IMR-90 (cell line): ENCODE measurements around the gene SBF2. TPM values are rescaled to one million over a fixed set of nuclear protein-coding genes. Genes with fewer than 3 reads are reported as not detected.
A peak's percentile ranks its signal among the peaks of the same experiment; 100 is the strongest.

ENCODE experiments used
- ATAC-seq: fragments of 200-7000 bp; cut with Tn5 transposase; 2 replicates; pipeline ENCODE4 v1.9.1; 2020; ENCODE audit warnings: low read depth, mild to moderate bottlenecking, moderate library complexity
- BruUV-seq: library from RNA; stranded (reverse); fragments of 400-500 nt; replicated peaks from 2 replicates; lab custom pipeline; 2021; lab: Mats Ljungman, UMichigan
- CTCF ChIA-PET: fragments of 300-600 bp; formaldehyde crosslinking; extraction: SDS; loops from one replicate; lab custom pipeline; 2021; ENCODE audit warnings: antibody characterized with exemption; lab: Yijun Ruan, JAX
- POLR2A ChIA-PET: fragments of 300-600 bp; sonication (Branson Sonifier 250); formaldehyde crosslinking; loops from one replicate; lab custom pipeline; 2022; ENCODE audit warnings: antibody characterized with exemption; ENCODE audit not compliant: unreplicated experiment; lab: Charles Lee
- DNase-seq: peaks from one replicate; pipeline ENCODE4 v3.0.0; 2013
- H2AFZ ChIP-seq: replicated peaks from 2 replicates; pipeline ENCODE3; 2013; ENCODE audit warnings: low read length, mild to moderate bottlenecking; ENCODE audit not compliant: poor library complexity
- H2AK5ac ChIP-seq: 2 replicates; pipeline ENCODE4 v1.6.1; 2013; ENCODE audit warnings: low read depth, low read length, inconsistent platforms
- H2AK9ac ChIP-seq: replicated peaks from 2 replicates; pipeline ENCODE3; 2013; ENCODE audit warnings: mild to moderate bottlenecking, low read depth, low read length, moderate library complexity; ENCODE audit not compliant: poor library complexity
- H2BK120ac ChIP-seq: 2 replicates; pipeline ENCODE4 v1.6.1; 2013; ENCODE audit warnings: low read depth, low read length, inconsistent platforms
- H2BK15ac ChIP-seq: 3 replicates; pipeline ENCODE4 v1.6.1; 2013; ENCODE audit warnings: low read depth, low read length, inconsistent platforms
- H2BK20ac ChIP-seq: 2 replicates; pipeline ENCODE4 v1.6.1; 2013; ENCODE audit warnings: low read depth, mild to moderate bottlenecking, inconsistent platforms, low read length, moderate library complexity
- H2BK5ac ChIP-seq: 2 replicates; pipeline ENCODE4 v1.6.1; 2013; ENCODE audit warnings: mild to moderate bottlenecking, low read depth, low read length, inconsistent platforms; ENCODE audit not compliant: poor library complexity, severe bottlenecking
- H3K14ac ChIP-seq: replicated peaks from 2 replicates; pipeline ENCODE4 v1.6.1; 2013; ENCODE audit warnings: low read depth, low read length, inconsistent platforms
- H3K18ac ChIP-seq: 2 replicates; pipeline ENCODE4 v1.6.1; 2013; ENCODE audit warnings: low read depth, low read length, control low read depth
- H3K23ac ChIP-seq: 2 replicates; pipeline ENCODE4 v1.6.1; 2013; ENCODE audit warnings: low read depth, low read length, inconsistent platforms
- H3K27ac ChIP-seq: 2 replicates; pipeline ENCODE4 v1.5.1; 2013; ENCODE audit warnings: mild to moderate bottlenecking, control low read depth, low read length; ENCODE audit not compliant: insufficient read depth
- H3K27me3 ChIP-seq: 2 replicates; pipeline ENCODE4 v1.6.1; 2013; ENCODE audit warnings: low read length; ENCODE audit not compliant: control insufficient read depth, insufficient read depth
- H3K36me3 ChIP-seq: 2 replicates; pipeline ENCODE4 v1.6.1; 2013; ENCODE audit warnings: low read length, mixed read lengths; ENCODE audit not compliant: control insufficient read depth, insufficient read depth
- H3K4ac ChIP-seq: 2 replicates; pipeline ENCODE4 v1.6.1; 2013; ENCODE audit warnings: low read depth, low read length, inconsistent platforms
- H3K4me1 ChIP-seq: 2 replicates; pipeline ENCODE4 v1.6.1; 2013; ENCODE audit warnings: low read length, mixed read lengths; ENCODE audit not compliant: control insufficient read depth, insufficient read depth
- H3K4me2 ChIP-seq: 2 replicates; pipeline ENCODE4 v1.6.1; 2013; ENCODE audit warnings: low read depth, mild to moderate bottlenecking, control low read depth, low read length, moderate library complexity
- H3K4me3 ChIP-seq: 2 replicates; pipeline ENCODE4 v1.5.1; 2013; ENCODE audit warnings: low read depth, mild to moderate bottlenecking, control low read depth, low read length, moderate library complexity; ENCODE audit not compliant: insufficient read depth
- H3K56ac ChIP-seq: 2 replicates; pipeline ENCODE4 v1.6.1; 2013; ENCODE audit warnings: low read length, inconsistent platforms; ENCODE audit not compliant: insufficient read depth; ENCODE audit errors: extremely low read depth
- H3K79me1 ChIP-seq, 2 experiments: 2 replicates each; pipeline ENCODE4 v1.6.1; 2013; ENCODE audit warnings: low read length in 2 of 2, inconsistent platforms in 1 of 2, low read depth in 1 of 2
- H3K9ac ChIP-seq: 2 replicates; pipeline ENCODE4 v1.6.1; 2013; ENCODE audit warnings: low read depth, low read length, control low read depth
- H3K9me1 ChIP-seq: 2 replicates; pipeline ENCODE4 v1.6.1; 2013; ENCODE audit warnings: low read length, inconsistent platforms; ENCODE audit not compliant: insufficient read depth
- H3K9me3 ChIP-seq: 2 replicates; pipeline ENCODE4 v1.6.1; 2013; ENCODE audit warnings: low read length; ENCODE audit not compliant: control insufficient read depth, insufficient read depth
- H4K20me1 ChIP-seq: 2 replicates; pipeline ENCODE4 v1.6.1; 2013; ENCODE audit warnings: low read length, inconsistent platforms; ENCODE audit not compliant: insufficient read depth
- H4K5ac ChIP-seq: 2 replicates; pipeline ENCODE4 v1.6.1; 2013; ENCODE audit warnings: mild to moderate bottlenecking, low read depth, low read length, control low read depth
- H4K8ac ChIP-seq, 2 experiments: 2 replicates each; pipeline ENCODE4 v1.6.1; 2013; ENCODE audit warnings: low read depth in 2 of 2, low read length in 2 of 2, control low read depth in 1 of 2, inconsistent platforms in 1 of 2
- H4K91ac ChIP-seq: 2 replicates; pipeline ENCODE4 v1.6.1; 2013; ENCODE audit warnings: low read depth, low read length, inconsistent platforms; ENCODE audit not compliant: insufficient read depth
- BHLHE40 ChIP-seq: fragments of 150-350 bp; IDR thresholded peaks from 2 replicates; pipeline ENCODE4 v1.6.1; 2016; ENCODE audit warnings: mild to moderate bottlenecking, low read depth, low read length
- CEBPB ChIP-seq: IDR thresholded peaks from 2 replicates; pipeline ENCODE4 v1.6.1; 2012; ENCODE audit warnings: low read depth, low read length, improper control_type of control experiment
- CHD1 ChIP-seq: IDR thresholded peaks from 2 replicates; pipeline ENCODE4 v1.6.1; 2012; ENCODE audit warnings: low read depth, low read length, improper control_type of control experiment
- ELK1 ChIP-seq: fragments of 150-350 bp; IDR thresholded peaks from 2 replicates; pipeline ENCODE4 v1.6.1; 2016; ENCODE audit warnings: low read depth, mild to moderate bottlenecking, low read length, moderate library complexity, borderline replicate concordance
- FOS ChIP-seq: fragments of 150-350 bp; IDR thresholded peaks from 2 replicates; pipeline ENCODE4 v1.6.1; 2016; ENCODE audit warnings: low read depth, low read length
- MAFK ChIP-seq: IDR thresholded peaks from 2 replicates; pipeline ENCODE4 v1.6.1; 2012; ENCODE audit warnings: low read depth, low read length, improper control_type of control experiment
- MAZ ChIP-seq: IDR thresholded peaks from 2 replicates; pipeline ENCODE4 v1.6.1; 2012; ENCODE audit warnings: low read depth, mild to moderate bottlenecking, low read length, improper control_type of control experiment, moderate library complexity, borderline replicate concordance
- MXI1 ChIP-seq: IDR thresholded peaks from 2 replicates; pipeline ENCODE4 v1.6.1; 2012; ENCODE audit warnings: low read depth, mild to moderate bottlenecking, low read length, moderate library complexity, borderline replicate concordance
- NFE2L2 ChIP-seq: fragments of 150-350 bp; IDR thresholded peaks from 2 replicates; pipeline ENCODE4 v1.6.1; 2016; ENCODE audit warnings: low read depth, mild to moderate bottlenecking, low read length
- POLR2A ChIP-seq: IDR thresholded peaks from 2 replicates; pipeline ENCODE4 v1.6.1; 2012; ENCODE audit warnings: mild to moderate bottlenecking, low read depth, low read length
- RAD21 ChIP-seq: IDR thresholded peaks from 2 replicates; pipeline ENCODE4 v1.6.1; 2012; ENCODE audit warnings: low read length, improper control_type of control experiment
- RCOR1 ChIP-seq: IDR thresholded peaks from 2 replicates; pipeline ENCODE4 v1.6.1; 2012; ENCODE audit warnings: mild to moderate bottlenecking, low read length, improper control_type of control experiment; ENCODE audit not compliant: insufficient replicate concordance
- RFX5 ChIP-seq: IDR thresholded peaks from 2 replicates; pipeline ENCODE4 v1.8.0; 2012; ENCODE audit warnings: low read depth, mild to moderate bottlenecking, low read length, moderate library complexity
- SMC3 ChIP-seq: fragments of 150-350 bp; IDR thresholded peaks from 2 replicates; pipeline ENCODE4 v1.6.1; 2016; ENCODE audit warnings: low read depth, mild to moderate bottlenecking, antibody characterized with exemption, low read length, moderate library complexity
- dilution Hi-C: fragments of 300-500 bp; cut with HindIII; formaldehyde crosslinking; loops from one replicate; pipeline ENCODE4 v1.14.3; 2018; ENCODE audit warnings: low sequenced_read_pairs; ENCODE audit not compliant: unreplicated experiment
- in situ Hi-C: fragments of 300-500 bp; cut with MboI; formaldehyde crosslinking; loops from 3 replicates; pipeline ENCODE4 v1.14.3; 2019; ENCODE audit warnings: low sequenced_read_pairs, inconsistent platforms, mixed read lengths
- intact Hi-C: fragments of 100-400 bp; cut with micrococcal nuclease; formaldehyde crosslinking; loops from 2 replicates; pipeline ENCODE4 v1.10.0; 2022
- polyA plus RNA-seq, 3 experiments: library from polyadenylated mRNA; depleted of rRNA; stranded (reverse); fragments of >200 nt; gene quantifications; 2 replicates each; pipeline ENCODE4 v1.2.3, GENCODE V29; 2012; ENCODE audit warnings: low replicate concordance in 1 of 3
- total RNA-seq: library from RNA; depleted of rRNA; stranded (reverse); fragments of >200 nt; gene quantifications from 2 replicates; pipeline ENCODE4 v1.2.3, GENCODE V29; 2012
- TF ChIP-seq, protein P1 (sequence below): conservative IDR thresholded peaks from 2 replicates; pipeline ENCODE4 v1.5.1; 2012; ENCODE audit warnings: mild to moderate bottlenecking, low read depth, low read length, improper control_type of control experiment
- TF ChIP-seq, protein P2 (sequence below): fragments of 150-350 bp; IDR thresholded peaks from 2 replicates; pipeline ENCODE4 v1.6.1; 2017; ENCODE audit warnings: mild to moderate bottlenecking, antibody characterized with exemption, low read length, low read depth

SBF2 gene
- total and polyA plus RNA-seq, 2 of the 4 experiments (the other 2 are of a cell fraction) = 23.8 to 51.8 TPM

DNA sequence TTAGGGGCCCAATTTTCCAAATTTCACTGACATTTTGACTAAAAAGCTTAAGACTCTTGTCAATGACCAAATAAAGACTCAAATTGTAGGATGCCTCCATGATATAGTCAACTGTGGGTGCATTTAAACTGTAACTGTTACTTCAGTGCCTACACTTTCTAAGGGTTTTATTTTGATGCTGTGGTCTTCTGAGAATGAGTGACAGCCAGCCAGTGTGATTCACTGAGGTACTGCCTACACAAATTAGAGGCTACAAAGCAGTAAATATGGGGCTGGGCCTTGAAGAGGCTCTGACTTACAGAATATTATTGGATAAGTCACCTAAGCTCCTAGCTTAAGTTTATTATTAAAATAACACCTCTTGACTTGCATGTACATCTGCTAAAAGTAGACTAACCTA lies 419.6 kb downstream of the SBF2 start:
- no peak for DNase-seq
- Histone ChIP-seq H3K4me2 (no peak overlapping the region), H2AK5ac (no peak overlapping the region), H3K14ac (no peak overlapping the region), H3K27me3 (no peaks in the 10 kb centered on the region), H3K9me1 (no peaks in the 10 kb centered on the region), H2BK20ac (no peak overlapping the region), H3K4me3 (no peak overlapping the region), H2BK5ac (no peak overlapping the region), H3K4me1 (peaks cover 5% of the 10 kb centered on the region), H3K27ac (no peak overlapping the region), H3K9me3 (peaks cover 4% of the 10 kb centered on the region; the same call in 1 of the 2 replicates), H3K36me3 (no peaks in the 10 kb centered on the region; the same call in 1 of the 2 replicates), H4K20me1 (no peaks in the 10 kb centered on the region), H3K9ac (no peak overlapping the region), H2BK15ac (no peak overlapping the region), H4K5ac (peak overlapping the region; percentile 63; the same call in 1 of the 2 replicates), H3K79me1 (peaks cover 0 to 5% of the 10 kb centered on the region in 2 experiments; a peak in 1 of 4 replicates), H3K23ac (no peak overlapping the region), H2AK9ac (no peak overlapping the region), H4K91ac (no peak overlapping the region), H2AFZ (no peak overlapping the region), H3K18ac (peak overlapping the region; percentile 72; the same call in 1 of the 2 replicates), H3K4ac (no peak overlapping the region), H4K8ac (no peak overlapping the region), H3K56ac (no peak overlapping the region), H2BK120ac (no peak overlapping the region)
- dilution Hi-C loops = no loop called here
- in situ Hi-C loops = no loop called here
- ATAC-seq = no peak
- no TSS peak for BruUV-seq
- TF ChIP-seq MXI1 (no peak), SMC3 (no peak), NFE2L2 (no peak), CEBPB (no peak), RFX5 (no peak), FOS (no peak), CHD1 (no peak), MAFK (no peak), MAZ (no peak), ELK1 (no peak), BHLHE40 (no peak), RCOR1 (no peak), RAD21 (no peak), POLR2A (no peak)
- TF ChIP-seq, protein P1, sequence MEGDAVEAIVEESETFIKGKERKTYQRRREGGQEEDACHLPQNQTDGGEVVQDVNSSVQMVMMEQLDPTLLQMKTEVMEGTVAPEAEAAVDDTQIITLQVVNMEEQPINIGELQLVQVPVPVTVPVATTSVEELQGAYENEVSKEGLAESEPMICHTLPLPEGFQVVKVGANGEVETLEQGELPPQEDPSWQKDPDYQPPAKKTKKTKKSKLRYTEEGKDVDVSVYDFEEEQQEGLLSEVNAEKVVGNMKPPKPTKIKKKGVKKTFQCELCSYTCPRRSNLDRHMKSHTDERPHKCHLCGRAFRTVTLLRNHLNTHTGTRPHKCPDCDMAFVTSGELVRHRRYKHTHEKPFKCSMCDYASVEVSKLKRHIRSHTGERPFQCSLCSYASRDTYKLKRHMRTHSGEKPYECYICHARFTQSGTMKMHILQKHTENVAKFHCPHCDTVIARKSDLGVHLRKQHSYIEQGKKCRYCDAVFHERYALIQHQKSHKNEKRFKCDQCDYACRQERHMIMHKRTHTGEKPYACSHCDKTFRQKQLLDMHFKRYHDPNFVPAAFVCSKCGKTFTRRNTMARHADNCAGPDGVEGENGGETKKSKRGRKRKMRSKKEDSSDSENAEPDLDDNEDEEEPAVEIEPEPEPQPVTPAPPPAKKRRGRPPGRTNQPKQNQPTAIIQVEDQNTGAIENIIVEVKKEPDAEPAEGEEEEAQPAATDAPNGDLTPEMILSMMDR = no peak
- TF ChIP-seq, protein P2, sequence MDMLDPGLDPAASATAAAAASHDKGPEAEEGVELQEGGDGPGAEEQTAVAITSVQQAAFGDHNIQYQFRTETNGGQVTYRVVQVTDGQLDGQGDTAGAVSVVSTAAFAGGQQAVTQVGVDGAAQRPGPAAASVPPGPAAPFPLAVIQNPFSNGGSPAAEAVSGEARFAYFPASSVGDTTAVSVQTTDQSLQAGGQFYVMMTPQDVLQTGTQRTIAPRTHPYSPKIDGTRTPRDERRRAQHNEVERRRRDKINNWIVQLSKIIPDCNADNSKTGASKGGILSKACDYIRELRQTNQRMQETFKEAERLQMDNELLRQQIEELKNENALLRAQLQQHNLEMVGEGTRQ = no peak
- CTCF ChIA-PET = no interaction called here
- POLR2A ChIA-PET = no interaction called here
- intact Hi-C loops = no loop called here
